ENCODE measurements around the gene SLC11A2. TPM values are rescaled to one million over a fixed set of nuclear protein-coding genes. Genes with fewer than 3 reads are reported as not detected.

Gene SLC11A2
- total and polyA plus RNA-seq, 9 of the 15 experiments (the other 6 are each of a cell fraction or from before 2014, with no cell fraction given), result 21.1 to 54.0 (median 32.9) TPM

GRCh38 chr12:51062631-51063397, 36.6 kb upstream of the SLC11A2 start:
- H3K79me2 ChIP-seq (ENCODE audit: control insufficient read depth, insufficient read depth, low read length), result no peaks in the 10 kb centered on the region
- FAIRE-seq, result peak; percentile 64
- no peak overlapping the region for H3K4me2 ChIP-seq (ENCODE audit: insufficient read depth, low read length)
- no peaks in the 10 kb centered on the region for H3K27me3 ChIP-seq (ENCODE audit: control insufficient read depth in 2 of 2, insufficient read depth in 2 of 2, low read length in 2 of 2)
- no peak for DNase-seq (ENCODE audit: extremely low read depth in 1 of 4, low spot score in 3 of 4)
- H3K9me3 ChIP-seq (replicated peaks; ENCODE audit: control insufficient read depth, insufficient read depth, low read depth, low read length), result no peaks in the 10 kb centered on the region
- ChIA-PET POLR2A (interaction anchor here (0.6 to 3.2 kb wide), 8 partner anchors 8 to 1096 kb away, joined by 3 to 25 read pairs (median 3); partner anchors contain the start of gene CSRNP2), CTCF (ENCODE audit: low intra/inter-chr PET ratio) (no interaction called here)
- no peak overlapping the region for H2AFZ ChIP-seq (ENCODE audit: low read depth, low read length)
- no TSS peak for BruUV-seq (replicated peaks)
- 76% methylated on average over 9 of the region's 9 CpGs for WGBS (ENCODE audit: insufficient coverage, low coverage, missing lambda C conversion rate)
- no peak overlapping the region for H3K4me3 ChIP-seq
- no peak overlapping the region for H3K27ac ChIP-seq (ENCODE audit: extremely low read depth, low read depth, low read length)
- H3K36me3 ChIP-seq (ENCODE audit: control insufficient read depth, insufficient read depth, low read length), result peaks cover 91% of the 10 kb centered on the region
- peak; percentile 41; the same call in 1 of the 3 replicates for ATAC-seq
- intact Hi-C loops (cut with micrococcal nuclease), result no loop called here
- no peaks in the 10 kb centered on the region; the same call in 1 of the 2 replicates for H4K20me1 ChIP-seq (replicated peaks; ENCODE audit: control insufficient read depth, insufficient read depth, low read length)
- H3K9me1 ChIP-seq (ENCODE audit: control insufficient read depth, insufficient read depth, low read length), result no peaks in the 10 kb centered on the region
- no peak overlapping the region for H3K9ac ChIP-seq (ENCODE audit: insufficient read depth in 1 of 2, low read depth in 2 of 2, low read length in 2 of 2)
- H3K4me1 ChIP-seq (replicated peaks in 1 of 2; ENCODE audit: control insufficient read depth in 2 of 2, insufficient read depth in 2 of 2, low read length in 2 of 2), result peaks cover 5% of the 10 kb centered on the region in 2 experiments; a peak in 3 of 5 replicates
- in situ Hi-C loops (cut with MboI), result no loop called here
- no peak for TF ChIP-seq TAL1 (IDR thresholded peaks at IDR 0.05)
- no peak for TF ChIP-seq FOSL1 (tag; conservative IDR thresholded peaks at IDR 0.05)
- no peak for TF ChIP-seq SNIP1 (IDR thresholded peaks at IDR 0.05; ENCODE audit: low read depth)
- TF ChIP-seq ZNF282 (CRISPR knock-in tag; IDR thresholded peaks at IDR 0.05), result no peak
- TF ChIP-seq ZNF740 (CRISPR knock-in tag; IDR thresholded peaks at IDR 0.05), result no peak
- TF ChIP-seq ZNF740 (tag; IDR thresholded peaks at IDR 0.05), result no peak
- no peak for TF ChIP-seq MCM7 (IDR thresholded peaks at IDR 0.05)
- TF ChIP-seq HMG20A (CRISPR knock-in tag; conservative IDR thresholded peaks at IDR 0.05), result no peak
- no peak for TF ChIP-seq FOXP1 (CRISPR knock-in tag; IDR thresholded peaks at IDR 0.05)
- no peak for TF ChIP-seq ZNF395 (CRISPR knock-in tag; IDR thresholded peaks at IDR 0.05)
- TF ChIP-seq ZKSCAN8 (CRISPR knock-in tag; IDR thresholded peaks at IDR 0.05), result no peak
- no peak for TF ChIP-seq HDAC8 (tag; IDR thresholded peaks at IDR 0.05)
- TF ChIP-seq FOS (IDR thresholded peaks at IDR 0.05; ENCODE audit: extremely low read depth, insufficient read length), result no peak
- no peak for TF ChIP-seq KAT2B (IDR thresholded peaks at IDR 0.05; ENCODE audit: low read depth, low read length)
- no peak for TF ChIP-seq ZKSCAN3 (CRISPR knock-in tag; IDR thresholded peaks at IDR 0.05)
- no peak for TF ChIP-seq MAZ (CRISPR knock-in tag; conservative IDR thresholded peaks at IDR 0.05 in 1 of 2, IDR thresholded peaks at IDR 0.05 in 1 of 2)
- no peak for TF ChIP-seq NFYB (IDR thresholded peaks at IDR 0.05; ENCODE audit: extremely low read depth, insufficient read length)
- no peak for TF ChIP-seq ESRRB (CRISPR knock-in tag; IDR thresholded peaks at IDR 0.05; ENCODE audit: borderline replicate concordance)
